GM12878 (cell line): ENCODE measurements around the gene TP53I11. TPM values are rescaled to one million over a fixed set of nuclear protein-coding genes. Genes with fewer than 3 reads are reported as not detected.

Source experiments
- ATAC-seq: fragments of 200-7000 bp; cut with Tn5 transposase; 3 replicates; pipeline ENCODE4 v1.9.1; 2020; ENCODE audit warnings: mild to moderate bottlenecking, moderate library complexity
- BruUV-seq: library from RNA; stranded (reverse); fragments of 400-500 nt; replicated peaks from 2 replicates; lab custom pipeline; 2021; lab: Mats Ljungman, UMichigan
- CTCF ChIA-PET: fragments of 300-600 bp; sonication (Branson Sonifier 250); formaldehyde crosslinking; extraction: SDS; loops from one replicate; lab custom pipeline; 2021; ENCODE audit warnings: inconsistent platforms; lab: Yijun Ruan, JAX
- POLR2A ChIA-PET: fragments of 350-600 bp; formaldehyde crosslinking; extraction: SDS; loops from one replicate; lab custom pipeline; 2021; ENCODE audit warnings: inconsistent platforms; lab: Charles Lee
- RAD21 ChIA-PET: fragments of 300-600 bp; sonication (Branson Sonifier 250); formaldehyde crosslinking; loops from one replicate; lab custom pipeline; 2023; ENCODE audit warnings: antibody characterized with exemption; ENCODE audit not compliant: unreplicated experiment; lab: Charles Lee
- SMC1A ChIA-PET: fragments of 300-600 bp; sonication (Branson Sonifier 250); formaldehyde crosslinking; loops from one replicate; lab custom pipeline; 2023; ENCODE audit not compliant: unreplicated experiment, uncharacterized antibody; lab: Charles Lee
- DNase-seq: peaks from one replicate; pipeline ENCODE4 v3.0.0-alpha.2; 2011; ENCODE audit warnings: low read depth, low spot score
- FAIRE-seq: peaks from 3 replicates; lab custom pipeline; 2011; peaks lifted over from hg19 to GRCh38; lab: Jason Lieb, UNC
- H2AFZ ChIP-seq: 2 replicates; pipeline ENCODE4 v1.6.0; 2011; ENCODE audit warnings: low read depth, low read length, control low read depth; ENCODE audit not compliant: control insufficient read depth
- H3K27ac ChIP-seq: 2 replicates; pipeline ENCODE4 v1.5.1; 2011; ENCODE audit warnings: control low read depth; ENCODE audit not compliant: control insufficient read depth, insufficient read depth
- H3K27me3 ChIP-seq, 2 experiments: replicated peaks in 1 of 2; 2 replicates each; pipeline versions ENCODE4 v1.6.0 to v1.6.1; 2011; ENCODE audit warnings: low read length in 1 of 2; ENCODE audit not compliant: control insufficient read depth in 2 of 2, insufficient read depth in 2 of 2
- H3K36me3 ChIP-seq, 2 experiments: 2 replicates each; pipeline ENCODE4 v1.5.1; 2011; ENCODE audit warnings: low read length in 1 of 2; ENCODE audit not compliant: control insufficient read depth in 2 of 2, insufficient read depth in 2 of 2
- H3K4me1 ChIP-seq: 2 replicates; pipeline ENCODE4 v1.6.1; 2011; ENCODE audit warnings: mild to moderate bottlenecking, low read length, moderate library complexity, mixed read lengths; ENCODE audit not compliant: control insufficient read depth, insufficient read depth
- H3K4me2 ChIP-seq: 2 replicates; pipeline ENCODE4 v1.6.0; 2011; ENCODE audit warnings: control low read depth; ENCODE audit not compliant: control insufficient read depth, insufficient read depth
- H3K4me3 ChIP-seq: fragments of 200-600 bp; sonication (generic); 2 replicates; pipeline ENCODE4 v1.5.1; 2016
- H3K79me2 ChIP-seq: 2 replicates; pipeline ENCODE4 v1.6.0; 2011; ENCODE audit warnings: low read length; ENCODE audit not compliant: control insufficient read depth, insufficient read depth
- H3K9ac ChIP-seq: 2 replicates; pipeline ENCODE4 v1.8.0; 2011; ENCODE audit warnings: low read length, control low read depth, mixed read lengths; ENCODE audit not compliant: control insufficient read depth, insufficient read depth
- H3K9me3 ChIP-seq: replicated peaks from 3 replicates; pipeline ENCODE4 v1.5.1; 2011; ENCODE audit warnings: mild to moderate bottlenecking, low read length; ENCODE audit not compliant: control insufficient read depth, insufficient read depth
- H4K20me1 ChIP-seq: 2 replicates; pipeline ENCODE4 v1.6.0; 2011; ENCODE audit not compliant: control insufficient read depth, insufficient read depth
- CTCF ChIP-seq, 3 experiments: IDR thresholded peaks in 2 of 3; conservative IDR thresholded peaks in 1 of 3; 2 replicates each; pipeline ENCODE4 v1.5.1; 2011; ENCODE audit warnings: low read depth in 3 of 3, low read length in 3 of 3, mild to moderate bottlenecking in 3 of 3, control low read depth in 2 of 3, moderate library complexity in 2 of 3, inconsistent platforms in 1 of 3, mixed read lengths in 1 of 3; ENCODE audit not compliant: control insufficient read depth in 2 of 3, insufficient read depth in 1 of 3; ENCODE audit errors: extremely low read depth in 1 of 3
- E4F1 ChIP-seq: fragments of 450-650 bp; IDR thresholded peaks from 2 replicates; pipeline ENCODE4 v1.6.1; 2018; ENCODE audit warnings: borderline replicate concordance, mild to moderate bottlenecking; ENCODE audit not compliant: partially characterized antibody
- MLLT1 ChIP-seq: fragments of 450-650 bp; IDR thresholded peaks from 2 replicates; pipeline ENCODE4 v1.6.1; 2016; ENCODE audit warnings: mild to moderate bottlenecking
- NBN ChIP-seq: fragments of 450-650 bp; IDR thresholded peaks from 2 replicates; pipeline ENCODE4 v1.6.1; 2016
- PAX5 ChIP-seq: IDR thresholded peaks from 2 replicates; pipeline ENCODE4 v1.6.1; 2011; ENCODE audit warnings: low read depth, low read length, borderline replicate concordance
- POU2F2 ChIP-seq: IDR thresholded peaks from 3 replicates; pipeline ENCODE4 v1.6.1; 2011; ENCODE audit warnings: low read depth, mild to moderate bottlenecking, low read length, borderline replicate concordance
- WGBS: methylation state at CpG from one replicate; pipeline ENCODE4 v1.1.6; 2016; ENCODE audit warnings: low lambda C conversion rate; ENCODE audit not compliant: insufficient replicate concordance, insufficient coverage; ENCODE audit errors: missing lambda C conversion rate; 5-methylcytosine and 5-hydroxymethylcytosine counted together
- in situ Hi-C: fragments of 300-500 bp; cut with MboI; formaldehyde crosslinking; loops from 9 replicates; pipeline ENCODE4 v1.14.3; 2018; ENCODE audit warnings: mixed read lengths
- intact Hi-C: fragments of 100-400 bp; cut with micrococcal nuclease; formaldehyde crosslinking; loops from one replicate; pipeline ENCODE4 v1.14.2; 2022; ENCODE audit not compliant: unreplicated experiment
- polyA plus RNA-seq, 11 experiments: library from polyadenylated mRNA; depleted of rRNA in 4 of 11; unstranded in 6 of 11; stranded (reverse) in 5 of 11; fragments of >200 nt; fragmentation: Nextera tagmentation in 4 of 11; fragmentation: Illumina TruSeq in 1 of 11; extraction: Ambion mirVana in 4 of 11; extraction: Trizol in 1 of 11; gene quantifications; 1 replicate in 1 of 11; 2 replicates in 10 of 11; pipeline versions ENCODE4 v1.2.1 to v1.2.3, GENCODE V29; 2011 to 2016; ENCODE audit warnings: inconsistent platforms in 2 of 11, missing spikeins in 2 of 11, low read depth in 1 of 11
- total RNA-seq, 4 experiments: library from RNA; depleted of rRNA in 3 of 4; stranded (reverse); fragments of >200 nt in 3 of 4; fragmentation: Illumina TruSeq in 1 of 4; extraction: Trizol in 1 of 4; gene quantifications; 2 replicates each; pipeline versions ENCODE4 v1.2.1 to v1.2.3, GENCODE V29; 2013 to 2021

Gene TP53I11
- total and polyA plus RNA-seq, 10 of the 15 experiments (the other 5 are each of a cell fraction or from before 2014, with no cell fraction given): 0.03 to 0.28 (median 0.17) TPM; not detected in 3

- Histone ChIP-seq H3K27me3 (peaks cover 0 to 7% of the 10 kb centered on the region in 2 experiments; a peak in 2 of 4 replicates), H3K36me3 (no peaks in the 10 kb centered on the region), H3K9me3 (no peaks in the 10 kb centered on the region), H3K9ac (no peak overlapping the region), H2AFZ (no peak overlapping the region), H4K20me1 (no peaks in the 10 kb centered on the region), H3K79me2 (no peaks in the 10 kb centered on the region), H3K4me3 (no peak overlapping the region), H3K4me2 (no peak overlapping the region), H3K27ac (no peak overlapping the region), H3K4me1 (no peaks in the 10 kb centered on the region)
- in situ Hi-C loops: no loop called here
- no peak for DNase-seq
- 27% methylated on average over 2 of the region's 2 CpGs for WGBS
- FAIRE-seq: no peak
- intact Hi-C loops: no loop called here
- SMC1A ChIA-PET: no interaction called here
- RAD21 ChIA-PET: no interaction called here
- no peak for TF ChIP-seq NBN
- TF ChIP-seq MLLT1: no peak
- no peak for TF ChIP-seq POU2F2
- POLR2A ChIA-PET: no interaction called here
- ATAC-seq: no peak
- CTCF ChIA-PET: interaction anchor here (0.8 kb wide), 1 partner anchor 52 kb away, joined by 4 read pairs; no protein-coding TSS in a partner anchor
- BruUV-seq: no TSS peak
These were observed 37.4 kb upstream of the TP53I11 start for GRCh38 chr11:44988111-44988510.

- DNase-seq (no peak), FAIRE-seq (no peak), ATAC-seq (no peak)
- Histone ChIP-seq H3K4me1 (no peaks in the 10 kb centered on the region), H3K4me3 (no peak overlapping the region), H3K9ac (no peak overlapping the region), H3K4me2 (no peak overlapping the region), H3K79me2 (no peaks in the 10 kb centered on the region), H3K9me3 (no peaks in the 10 kb centered on the region), H2AFZ (no peak overlapping the region), H3K27ac (no peak overlapping the region), H4K20me1 (no peaks in the 10 kb centered on the region), H3K36me3 (no peaks in the 10 kb centered on the region), H3K27me3 (peaks cover 0 to 7% of the 10 kb centered on the region in 2 experiments; a peak in 2 of 4 replicates)
- in situ Hi-C loops: no loop called here
- BruUV-seq: no TSS peak
- SMC1A ChIA-PET: no interaction called here
- CTCF ChIA-PET: interaction anchor here (0.8 kb wide), 1 partner anchor 51 kb away, joined by 4 read pairs; no protein-coding TSS in a partner anchor
- intact Hi-C loops: no loop called here
- RAD21 ChIA-PET: no interaction called here
- POLR2A ChIA-PET: no interaction called here
- WGBS: 40% methylated on average over 10 of the region's 10 CpGs
- TF ChIP-seq PAX5: no peak
- TF ChIP-seq E4F1: no peak
- TF ChIP-seq CTCF (IDR thresholded peaks at IDR 0.05 in 2 of 3, conservative IDR thresholded peaks at IDR 0.05 in 1 of 3; ENCODE audit: control insufficient read depth in 2 of 3, extremely low read depth in 1 of 3, insufficient read depth in 1 of 3, low read depth in 3 of 3, low read length in 3 of 3): no peak
These were observed 36.8 kb upstream of the TP53I11 start for GRCh38 chr11:44987506-44987905.
